Measurements from ENCODE around the gene YAE1. TPM values are rescaled to one million over a fixed set of nuclear protein-coding genes. Genes with fewer than 3 reads are reported as not detected.
"Not testable (repeated sequence)": the region's sequence is repeated elsewhere in the genome, so short reads cannot be mapped to it uniquely, and the experiment has no call there.

YAE1 gene
- total RNA-seq, 4 donors from 2014 or later, result 13.3 to 15.9 (median 14.3) TPM

DNA sequence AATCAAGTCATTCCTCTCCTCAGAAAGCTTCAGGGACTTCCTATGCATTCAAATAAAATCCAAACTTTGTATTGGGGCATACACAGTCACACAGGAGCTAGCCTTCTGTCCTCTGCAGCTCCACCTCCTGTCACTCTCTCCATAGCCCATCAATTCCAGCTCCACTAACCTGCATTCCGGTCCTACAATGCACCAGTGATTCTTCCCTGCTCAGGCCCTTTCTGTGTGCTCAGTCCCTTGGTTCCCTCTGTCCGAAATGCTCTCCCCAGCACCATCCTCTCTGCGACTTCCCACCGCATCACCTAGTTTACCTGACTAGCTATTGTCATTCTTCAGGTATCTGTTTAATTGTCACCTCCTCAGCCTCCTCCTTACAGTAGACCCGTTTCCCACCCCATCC is 26.4 kb upstream of the YAE1 start:
- Histone ChIP-seq H3K27me3 (no peaks in the 10 kb centered on the region), H3K36me3 (no peaks in the 10 kb centered on the region), H3K4me3 (no peak overlapping the region), H3K27ac (no peak overlapping the region), H3K9me3 (no peaks in the 10 kb centered on the region), H3K4me1 (no peaks in the 10 kb centered on the region)
- no peak for TF ChIP-seq EP300 (IDR thresholded peaks at IDR 0.05)
- 70% methylated on average over 5 of the region's 5 CpGs for WGBS
- no peak for DNase-seq (ENCODE audit: low spot score in 2 of 2)

DNA sequence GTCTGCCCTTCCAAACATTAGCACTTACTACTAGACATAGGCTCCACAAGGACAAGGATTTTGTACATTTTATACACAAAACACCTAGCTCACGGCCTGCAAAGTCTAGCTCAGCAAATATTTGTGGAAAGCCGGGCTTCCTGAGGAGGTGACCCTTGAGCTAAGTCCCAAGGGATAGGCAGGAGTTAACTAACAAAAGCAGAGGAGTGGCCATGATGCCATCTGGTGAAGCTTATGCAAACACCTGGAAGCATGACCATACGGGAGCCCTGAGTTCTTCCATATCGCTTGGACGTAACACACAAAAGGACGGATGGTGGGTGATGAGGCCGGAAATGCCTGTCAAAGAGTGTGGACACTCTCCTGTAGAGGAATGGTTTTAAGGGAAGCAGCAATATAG is 25.9 kb upstream of the YAE1 start:
- no peaks in the 10 kb centered on the region for H3K36me3 ChIP-seq
- no peak for DNase-seq (ENCODE audit: low spot score in 2 of 2)
- no peaks in the 10 kb centered on the region for H3K27me3 ChIP-seq
- no peak overlapping the region for H3K4me3 ChIP-seq
- no peak overlapping the region for H3K27ac ChIP-seq
- TF ChIP-seq, protein P1, sequence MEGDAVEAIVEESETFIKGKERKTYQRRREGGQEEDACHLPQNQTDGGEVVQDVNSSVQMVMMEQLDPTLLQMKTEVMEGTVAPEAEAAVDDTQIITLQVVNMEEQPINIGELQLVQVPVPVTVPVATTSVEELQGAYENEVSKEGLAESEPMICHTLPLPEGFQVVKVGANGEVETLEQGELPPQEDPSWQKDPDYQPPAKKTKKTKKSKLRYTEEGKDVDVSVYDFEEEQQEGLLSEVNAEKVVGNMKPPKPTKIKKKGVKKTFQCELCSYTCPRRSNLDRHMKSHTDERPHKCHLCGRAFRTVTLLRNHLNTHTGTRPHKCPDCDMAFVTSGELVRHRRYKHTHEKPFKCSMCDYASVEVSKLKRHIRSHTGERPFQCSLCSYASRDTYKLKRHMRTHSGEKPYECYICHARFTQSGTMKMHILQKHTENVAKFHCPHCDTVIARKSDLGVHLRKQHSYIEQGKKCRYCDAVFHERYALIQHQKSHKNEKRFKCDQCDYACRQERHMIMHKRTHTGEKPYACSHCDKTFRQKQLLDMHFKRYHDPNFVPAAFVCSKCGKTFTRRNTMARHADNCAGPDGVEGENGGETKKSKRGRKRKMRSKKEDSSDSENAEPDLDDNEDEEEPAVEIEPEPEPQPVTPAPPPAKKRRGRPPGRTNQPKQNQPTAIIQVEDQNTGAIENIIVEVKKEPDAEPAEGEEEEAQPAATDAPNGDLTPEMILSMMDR (IDR thresholded peaks at IDR 0.05), result no peak
- no peak for TF ChIP-seq EP300 (IDR thresholded peaks at IDR 0.05)
- TF ChIP-seq POLR2AphosphoS5 (IDR thresholded peaks at IDR 0.05), result no peak
- no peak for TF ChIP-seq POLR2A (IDR thresholded peaks at IDR 0.05)
- H3K9me3 ChIP-seq, result no peaks in the 10 kb centered on the region
- WGBS, result 83% methylated on average over 7 of the region's 7 CpGs
- H3K4me1 ChIP-seq, result no peaks in the 10 kb centered on the region

DNA sequence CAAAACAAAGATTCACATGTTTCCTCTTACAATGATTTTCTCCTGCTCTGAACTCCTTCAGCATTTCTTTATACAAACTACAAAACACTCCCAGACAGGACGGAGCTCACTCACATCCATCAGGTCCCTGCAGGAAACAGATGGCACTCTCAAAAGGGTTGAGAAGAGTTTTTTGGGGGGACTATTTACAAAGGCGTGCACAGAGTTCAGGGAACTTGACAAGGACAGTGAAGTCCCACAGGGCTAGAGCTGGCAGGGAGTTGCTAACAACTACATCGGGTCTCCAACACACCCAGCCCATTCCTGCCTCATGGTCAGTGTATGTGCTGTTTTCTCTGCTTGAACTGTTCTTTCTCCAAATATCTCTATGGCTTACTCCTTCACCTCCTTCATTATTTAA is 24.7 kb upstream of the YAE1 start:
- Histone ChIP-seq H3K27ac (no peak overlapping the region), H3K4me3 (no peak overlapping the region), H3K4me1 (no peaks in the 10 kb centered on the region), H3K9me3 (no peaks in the 10 kb centered on the region), H3K27me3 (no peaks in the 10 kb centered on the region), H3K36me3 (no peaks in the 10 kb centered on the region)
- 40% methylated on average over 3 of the region's 3 CpGs for WGBS
- no peak for TF ChIP-seq POLR2AphosphoS5 (IDR thresholded peaks at IDR 0.05)
- no peak for TF ChIP-seq EP300 (IDR thresholded peaks at IDR 0.05)
- TF ChIP-seq, protein P1 (IDR thresholded peaks at IDR 0.05), result no peak
- TF ChIP-seq POLR2A (IDR thresholded peaks at IDR 0.05), result no peak
- DNase-seq (ENCODE audit: low spot score in 2 of 2), result no peak

DNA sequence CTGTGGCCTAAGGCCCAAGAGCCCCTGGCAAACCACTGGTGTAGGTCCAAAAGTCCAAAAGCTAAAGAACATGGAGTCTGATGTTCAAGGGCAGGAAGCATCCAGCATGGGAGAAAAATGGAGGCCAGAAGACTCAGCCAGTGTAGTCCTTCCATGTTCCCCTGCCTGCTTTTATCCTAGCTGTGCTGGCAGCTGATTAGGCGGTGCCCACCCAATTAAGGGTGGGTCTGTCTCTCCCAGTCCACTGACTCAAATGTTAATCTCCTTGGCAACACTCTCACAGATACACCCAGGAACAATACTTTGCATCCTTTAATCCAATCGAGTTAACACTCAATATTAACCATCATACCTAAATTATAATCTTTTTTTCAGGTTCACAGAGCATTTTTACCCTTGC is 21.4 kb upstream of the YAE1 start:
- H3K36me3 ChIP-seq; H3K4me3 ChIP-seq; DNase-seq (ENCODE audit: low spot score in 2 of 2); H3K4me1 ChIP-seq; H3K27ac ChIP-seq; H3K9me3 ChIP-seq; H3K27me3 ChIP-seq: not testable (repeated sequence)
- 90% methylated on average over 2 of the region's 2 CpGs for WGBS

DNA sequence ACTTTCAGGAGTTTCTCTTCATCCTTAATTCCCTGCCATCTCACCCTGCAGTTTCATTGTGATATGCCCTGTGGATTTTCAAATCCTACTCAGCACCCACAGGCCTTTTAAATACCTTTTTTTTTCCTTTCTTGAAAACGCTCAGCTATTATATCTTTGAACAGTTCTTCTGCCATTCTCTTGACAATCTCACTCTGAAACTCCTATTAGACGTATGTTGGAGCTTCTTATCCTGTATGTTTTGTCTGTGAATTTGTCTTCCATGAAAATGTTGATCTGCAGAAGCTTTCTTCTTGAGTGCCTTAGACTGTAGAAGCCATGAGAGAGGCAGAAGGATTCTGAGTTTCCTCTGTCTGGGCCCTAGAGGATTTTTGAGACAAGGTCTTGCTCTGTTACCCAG is 18.9 kb upstream of the YAE1 start:
- Histone ChIP-seq H3K9me3 (peaks cover 4% of the 10 kb centered on the region), H3K36me3 (no peaks in the 10 kb centered on the region), H3K27ac (no peak overlapping the region), H3K27me3 (no peaks in the 10 kb centered on the region), H3K4me3 (no peak overlapping the region), H3K4me1 (no peaks in the 10 kb centered on the region)
- DNase-seq (ENCODE audit: low spot score in 2 of 2), result no peak
- TF ChIP-seq POLR2A (IDR thresholded peaks at IDR 0.05), result no peak
- no peak for TF ChIP-seq EP300 (IDR thresholded peaks at IDR 0.05)
- TF ChIP-seq, protein P1 (IDR thresholded peaks at IDR 0.05), result no peak
- TF ChIP-seq POLR2AphosphoS5 (IDR thresholded peaks at IDR 0.05), result no peak
- WGBS, result 93% methylated on average over 2 of the region's 2 CpGs

DNA sequence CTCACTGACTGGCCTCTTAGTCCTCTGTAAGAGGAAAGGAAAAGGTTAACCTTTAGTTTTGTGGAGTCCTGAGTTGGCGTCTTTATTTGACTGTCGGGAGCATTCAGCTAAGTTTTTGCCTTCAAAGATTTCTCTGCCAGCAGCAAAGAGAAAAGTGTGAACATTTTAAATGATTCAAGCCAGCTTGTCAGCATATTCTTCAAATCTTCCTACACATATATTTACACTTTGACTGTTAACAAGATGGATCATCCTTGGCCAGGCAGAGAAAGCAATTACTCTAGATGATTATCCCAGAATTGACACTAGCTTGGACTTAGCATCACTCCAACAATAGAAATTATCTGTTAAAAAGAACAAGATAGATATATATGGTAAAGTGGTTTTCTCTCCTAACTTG is 15.8 kb upstream of the YAE1 start:
- H3K4me3 ChIP-seq, result no peak overlapping the region
- H3K27me3 ChIP-seq, result no peaks in the 10 kb centered on the region
- TF ChIP-seq, protein P1 (IDR thresholded peaks at IDR 0.05), result no peak
- TF ChIP-seq POLR2AphosphoS5 (IDR thresholded peaks at IDR 0.05), result no peak
- TF ChIP-seq EP300 (IDR thresholded peaks at IDR 0.05), result no peak
- TF ChIP-seq POLR2A (IDR thresholded peaks at IDR 0.05), result no peak
- H3K27ac ChIP-seq, result no peak overlapping the region
- WGBS, result 51% methylated on average over 2 of the region's 2 CpGs
- no peaks in the 10 kb centered on the region for H3K36me3 ChIP-seq
- H3K4me1 ChIP-seq, result no peaks in the 10 kb centered on the region
- H3K9me3 ChIP-seq, result peaks cover 4% of the 10 kb centered on the region
- DNase-seq (ENCODE audit: low spot score in 2 of 2), result no peak

Measured in suprapubic skin (tissue), 4 donors.